Prostate gland (tissue), 2 donors: ENCODE results near the gene TAS2R1.

Experiments used
- POLR2A ChIP-seq: fragments of 450-650 bp; IDR thresholded peaks from one replicate; pipeline ENCODE4 v1.6.1; 2016; ENCODE audit warnings: antibody characterized with exemption, mild to moderate bottlenecking
- TF ChIP-seq, protein P1 (sequence below), 4 experiments: fragments of 200-600 bp in 2 of 4; fragments of 450-650 bp in 2 of 4; sonication (generic) in 2 of 4; IDR thresholded peaks; 1 replicate in 3 of 4; 2 replicates in 1 of 4; pipeline ENCODE4 v1.5.1; 2016 to 2019; ENCODE audit warnings: antibody characterized with exemption in 4 of 4, mild to moderate bottlenecking in 2 of 4, moderate library complexity in 2 of 4

DNA sequence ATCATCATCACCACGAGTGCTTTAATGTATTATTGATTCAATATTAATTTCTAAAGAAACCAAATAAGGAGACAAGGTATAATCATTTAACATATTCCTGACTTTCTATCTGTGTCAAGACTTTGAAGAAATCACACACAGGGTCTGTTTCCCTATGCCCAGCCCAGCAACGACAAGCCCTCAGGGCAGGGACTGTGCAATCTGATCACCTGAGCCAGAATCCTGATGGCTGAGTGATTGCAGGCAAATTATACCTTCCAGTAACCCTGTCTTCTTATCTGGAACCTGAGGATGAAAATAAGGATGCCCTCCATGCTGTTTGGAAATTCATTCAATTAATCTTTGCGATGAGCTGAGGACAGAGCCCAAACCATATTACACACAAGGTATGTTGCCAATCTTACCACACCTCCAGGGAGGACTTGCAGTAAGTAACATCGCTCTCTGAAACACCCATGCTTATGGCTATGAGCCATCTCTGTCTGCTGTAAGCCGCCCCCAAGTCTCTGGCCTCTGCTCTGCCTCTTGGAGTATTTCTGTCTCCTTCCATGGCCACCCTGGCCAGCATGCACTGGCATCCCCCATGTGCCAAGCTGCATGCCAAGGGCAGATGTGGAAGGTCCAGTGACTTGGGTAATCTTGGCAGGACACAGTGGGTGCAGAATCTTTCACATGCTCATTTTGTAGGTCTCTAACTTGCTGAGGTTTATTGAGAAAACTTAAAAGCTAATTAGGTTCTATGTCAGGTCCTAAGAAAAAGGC, 10.6 kb downstream of the TAS2R1 start:
- TF ChIP-seq, protein P1, sequence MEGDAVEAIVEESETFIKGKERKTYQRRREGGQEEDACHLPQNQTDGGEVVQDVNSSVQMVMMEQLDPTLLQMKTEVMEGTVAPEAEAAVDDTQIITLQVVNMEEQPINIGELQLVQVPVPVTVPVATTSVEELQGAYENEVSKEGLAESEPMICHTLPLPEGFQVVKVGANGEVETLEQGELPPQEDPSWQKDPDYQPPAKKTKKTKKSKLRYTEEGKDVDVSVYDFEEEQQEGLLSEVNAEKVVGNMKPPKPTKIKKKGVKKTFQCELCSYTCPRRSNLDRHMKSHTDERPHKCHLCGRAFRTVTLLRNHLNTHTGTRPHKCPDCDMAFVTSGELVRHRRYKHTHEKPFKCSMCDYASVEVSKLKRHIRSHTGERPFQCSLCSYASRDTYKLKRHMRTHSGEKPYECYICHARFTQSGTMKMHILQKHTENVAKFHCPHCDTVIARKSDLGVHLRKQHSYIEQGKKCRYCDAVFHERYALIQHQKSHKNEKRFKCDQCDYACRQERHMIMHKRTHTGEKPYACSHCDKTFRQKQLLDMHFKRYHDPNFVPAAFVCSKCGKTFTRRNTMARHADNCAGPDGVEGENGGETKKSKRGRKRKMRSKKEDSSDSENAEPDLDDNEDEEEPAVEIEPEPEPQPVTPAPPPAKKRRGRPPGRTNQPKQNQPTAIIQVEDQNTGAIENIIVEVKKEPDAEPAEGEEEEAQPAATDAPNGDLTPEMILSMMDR (IDR thresholded peaks at IDR 0.05) = no peak
- TF ChIP-seq POLR2A = no peak
